ENCODE results near the gene TAAR8. TPM values are rescaled to one million over a fixed set of nuclear protein-coding genes. Genes with fewer than 3 reads are reported as not detected.
"Not testable (repeated sequence)": the region's sequence is repeated elsewhere in the genome, so short reads cannot be mapped to it uniquely, and the experiment has no call there.

TAAR8 gene
- total RNA-seq, 4 donors from 2014 or later = not detected

DNA sequence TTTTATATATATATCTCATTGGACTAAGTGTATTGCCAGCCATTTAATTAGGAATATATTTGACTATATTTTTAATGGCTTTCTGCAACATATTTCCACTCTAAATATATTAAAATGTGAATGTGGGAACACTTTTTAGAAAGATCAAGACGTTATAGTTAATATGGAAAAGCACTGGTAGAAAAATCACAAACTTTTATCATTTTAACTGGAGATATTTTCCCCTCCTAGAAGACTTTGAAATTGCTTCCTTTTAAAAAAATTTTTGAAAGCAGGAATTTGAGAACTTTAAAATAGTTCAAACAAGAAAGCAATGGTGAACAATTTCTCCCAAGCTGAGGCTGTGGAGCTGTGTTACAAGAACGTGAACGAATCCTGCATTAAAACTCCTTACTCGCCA, 14.5 kb upstream of the TAAR8 start, which contains the start of gene TAAR9:
TSS of gene TAAR9 (plus strand) at position 301 of the 400 bp plus-strand sequence. CDS start at position 314, 13 bp downstream.
- TF ChIP-seq, protein P1, sequence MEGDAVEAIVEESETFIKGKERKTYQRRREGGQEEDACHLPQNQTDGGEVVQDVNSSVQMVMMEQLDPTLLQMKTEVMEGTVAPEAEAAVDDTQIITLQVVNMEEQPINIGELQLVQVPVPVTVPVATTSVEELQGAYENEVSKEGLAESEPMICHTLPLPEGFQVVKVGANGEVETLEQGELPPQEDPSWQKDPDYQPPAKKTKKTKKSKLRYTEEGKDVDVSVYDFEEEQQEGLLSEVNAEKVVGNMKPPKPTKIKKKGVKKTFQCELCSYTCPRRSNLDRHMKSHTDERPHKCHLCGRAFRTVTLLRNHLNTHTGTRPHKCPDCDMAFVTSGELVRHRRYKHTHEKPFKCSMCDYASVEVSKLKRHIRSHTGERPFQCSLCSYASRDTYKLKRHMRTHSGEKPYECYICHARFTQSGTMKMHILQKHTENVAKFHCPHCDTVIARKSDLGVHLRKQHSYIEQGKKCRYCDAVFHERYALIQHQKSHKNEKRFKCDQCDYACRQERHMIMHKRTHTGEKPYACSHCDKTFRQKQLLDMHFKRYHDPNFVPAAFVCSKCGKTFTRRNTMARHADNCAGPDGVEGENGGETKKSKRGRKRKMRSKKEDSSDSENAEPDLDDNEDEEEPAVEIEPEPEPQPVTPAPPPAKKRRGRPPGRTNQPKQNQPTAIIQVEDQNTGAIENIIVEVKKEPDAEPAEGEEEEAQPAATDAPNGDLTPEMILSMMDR (IDR thresholded peaks at IDR 0.05) = no peak
- no peak for TF ChIP-seq POLR2A (IDR thresholded peaks at IDR 0.05)
- 81 to 82% methylated on average over 4 of the region's 4 CpGs for WGBS, 2 donors
- Histone ChIP-seq H3K36me3 (no peaks in the 10 kb centered on the region), H3K27ac (no peak within 1 kb of the TSS), H3K27me3 (no peaks in the 10 kb centered on the region), H3K9me3 (no peaks in the 10 kb centered on the region), H3K4me3 (replicated peaks in 1 of 3) (no peak within 1 kb of the TSS), H3K4me1 (no peaks in the 10 kb centered on the region)
- no peak for DNase-seq
- intact Hi-C loops (cut with DNase I) = no loop called here

DNA sequence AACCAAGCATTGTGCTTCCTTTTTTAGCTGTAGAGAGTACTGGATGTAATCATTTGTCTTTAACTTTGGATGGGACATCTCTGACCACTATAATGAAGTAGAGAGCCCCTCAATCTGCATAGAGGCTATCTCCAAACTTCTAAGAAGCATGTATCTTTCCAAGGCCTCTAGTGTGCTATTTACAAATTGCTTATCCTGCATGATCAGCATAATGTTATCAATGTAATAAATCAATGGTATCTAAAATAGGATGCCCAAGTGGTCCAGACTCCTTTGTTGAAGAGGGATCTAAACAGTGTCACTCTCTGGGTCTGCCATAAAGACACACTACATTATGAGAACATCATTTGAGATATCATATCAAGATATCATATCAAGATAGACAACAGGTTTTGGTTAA, 7.6 kb upstream of the TAAR8 start:
- TF ChIP-seq, protein P1 (IDR thresholded peaks at IDR 0.05) = no peak
- no peak for TF ChIP-seq POLR2A (IDR thresholded peaks at IDR 0.05)
- DNase-seq = no peak
- H3K27me3 ChIP-seq = no peaks in the 10 kb centered on the region
- no peaks in the 10 kb centered on the region for H3K4me1 ChIP-seq
- H3K4me3 ChIP-seq (replicated peaks in 1 of 3) = no peak overlapping the region
- intact Hi-C loops (cut with DNase I) = no loop called here
- H3K9me3 ChIP-seq = no peaks in the 10 kb centered on the region
- H3K27ac ChIP-seq = no peak overlapping the region
- H3K36me3 ChIP-seq = no peaks in the 10 kb centered on the region

DNA sequence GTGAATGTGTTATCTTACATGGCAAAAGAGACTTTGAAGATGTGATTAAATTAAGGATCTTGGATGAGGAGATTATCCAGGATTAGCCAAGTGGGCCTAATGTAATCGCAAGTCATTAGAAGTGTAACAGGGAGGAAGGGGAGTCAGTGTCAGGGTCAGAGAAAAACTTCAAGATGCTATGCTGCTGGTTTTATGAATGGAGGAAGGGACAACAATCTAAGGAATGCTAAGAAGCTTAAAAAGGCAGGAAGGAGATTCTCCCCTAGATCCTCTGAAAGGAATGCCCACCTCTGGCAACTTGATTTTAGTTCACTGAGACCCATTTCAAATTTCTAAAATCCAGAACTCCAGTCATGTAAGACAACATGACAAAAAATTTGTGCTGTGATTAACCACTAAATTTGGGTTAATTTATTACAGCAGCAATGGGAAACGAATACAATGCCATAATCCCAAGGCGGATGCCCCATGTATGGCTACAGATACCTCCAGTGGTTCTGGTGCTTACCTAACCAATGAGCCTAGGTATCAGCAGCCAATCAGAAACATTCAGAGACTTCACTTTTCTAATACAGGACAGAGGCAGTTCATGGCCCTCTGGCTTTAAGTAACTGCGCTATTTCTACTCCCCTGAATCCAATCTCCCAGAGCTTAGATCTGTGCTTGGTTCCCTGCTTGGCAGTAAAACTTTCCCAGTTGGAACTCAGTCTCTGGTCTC, 3.6 kb upstream of the TAAR8 start:
- Histone ChIP-seq H3K4me3 (replicated peaks in 1 of 3) (no peak overlapping the region), H3K4me1 (no peaks in the 10 kb centered on the region), H3K27me3 (no peaks in the 10 kb centered on the region), H3K27ac (no peak overlapping the region), H3K9me3 (no peaks in the 10 kb centered on the region), H3K36me3 (no peaks in the 10 kb centered on the region)
- intact Hi-C loops (cut with DNase I) = no loop called here
- TF ChIP-seq POLR2A (IDR thresholded peaks at IDR 0.05) = no peak
- TF ChIP-seq, protein P1 (IDR thresholded peaks at IDR 0.05) = no peak
- WGBS, 2 donors = 84 to 91% methylated on average over 4 of the region's 4 CpGs
- no peak for DNase-seq

DNA sequence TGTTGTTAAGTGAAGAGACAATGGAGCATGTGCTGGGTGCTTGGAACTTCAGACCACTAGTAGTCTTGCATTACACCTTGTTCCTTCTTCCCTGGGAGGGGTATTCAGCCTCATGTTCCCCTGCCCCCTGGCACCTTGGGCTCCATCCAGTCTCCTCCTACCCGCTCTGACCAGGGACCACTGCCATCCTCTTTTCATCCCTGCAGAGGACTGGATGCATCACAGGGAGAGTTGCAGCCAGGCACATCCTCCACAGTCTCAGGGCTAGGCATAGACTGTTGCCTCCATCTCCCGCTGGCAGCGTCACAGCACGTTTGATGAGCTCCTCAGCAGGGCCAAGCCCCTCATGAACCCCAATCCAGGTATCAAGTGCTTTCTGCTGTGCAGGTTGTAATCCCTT, 1.3 kb upstream of the TAAR8 start:
- no peak for TF ChIP-seq POLR2A (IDR thresholded peaks at IDR 0.05)
- TF ChIP-seq, protein P1 (IDR thresholded peaks at IDR 0.05) = no peak
- 76 to 85% methylated on average over 4 of the region's 4 CpGs for WGBS, 2 donors
- no peak overlapping the region for H3K27ac ChIP-seq
- H3K4me3 ChIP-seq (replicated peaks in 1 of 3) = no peak overlapping the region
- no peaks in the 10 kb centered on the region for H3K4me1 ChIP-seq
- no peaks in the 10 kb centered on the region for H3K9me3 ChIP-seq
- no peaks in the 10 kb centered on the region for H3K36me3 ChIP-seq
- H3K27me3 ChIP-seq = no peaks in the 10 kb centered on the region
- intact Hi-C loops (cut with DNase I) = no loop called here
- no peak for DNase-seq

DNA sequence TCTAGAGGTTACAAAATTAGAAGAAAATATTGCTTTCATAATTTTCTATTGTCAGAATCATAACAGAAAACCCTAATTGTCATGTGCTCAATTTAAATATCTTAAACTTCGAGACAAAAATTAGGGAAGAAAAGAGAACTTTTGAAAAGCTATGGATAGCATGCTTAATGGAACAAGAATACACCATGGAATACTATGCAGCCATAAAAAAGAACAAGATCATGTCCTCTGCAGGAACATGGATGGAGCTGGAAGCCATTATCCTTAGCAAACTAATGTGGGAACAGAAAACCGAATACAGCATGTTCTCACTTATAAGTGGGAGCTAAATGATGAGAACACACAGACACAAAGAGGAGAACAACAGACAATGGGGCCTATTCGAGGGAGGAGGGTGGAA, 7.6 kb downstream of the TAAR8 start:
- H3K4me1 ChIP-seq; H3K4me3 ChIP-seq (replicated peaks in 1 of 3); intact Hi-C loops (cut with DNase I); H3K9me3 ChIP-seq; H3K36me3 ChIP-seq; H3K27me3 ChIP-seq; H3K27ac ChIP-seq; DNase-seq: not testable (repeated sequence)
- 79 to 81% methylated on average over 3 of the region's 3 CpGs for WGBS, 2 donors
